ENCODE results near the gene POU2AF1. TPM values are rescaled to one million over a fixed set of nuclear protein-coding genes. Genes with fewer than 3 reads are reported as not detected.

The POU2AF1 gene
- total RNA-seq, 4 donors from 2014 or later = 0.17 to 2.1 TPM; not detected in 2

- no peak for TF ChIP-seq CTCF (IDR thresholded peaks at IDR 0.05; ENCODE audit: low read depth)
Observed at GRCh38 chr11:111400595-111400994, 21.5 kb upstream of the POU2AF1 start.

- no peak for TF ChIP-seq CTCF (IDR thresholded peaks at IDR 0.05; ENCODE audit: low read depth)
Observed at GRCh38 chr11:111399187-111400031, 20.3 kb upstream of the POU2AF1 start.

GRCh38 chr11:111397034-111397433 is 18.0 kb upstream of the POU2AF1 start:
- TF ChIP-seq CTCF (IDR thresholded peaks at IDR 0.05; ENCODE audit: low read depth) = no peak

GRCh38 chr11:111395749-111396148 is 16.7 kb upstream of the POU2AF1 start:
- no peak for TF ChIP-seq CTCF (IDR thresholded peaks at IDR 0.05; ENCODE audit: low read depth)

GRCh38 chr11:111395081-111395480 is 16.0 kb upstream of the POU2AF1 start:
- no peak for TF ChIP-seq CTCF (IDR thresholded peaks at IDR 0.05; ENCODE audit: low read depth)

- TF ChIP-seq CTCF (IDR thresholded peaks at IDR 0.05; ENCODE audit: low read depth) = no peak
Observed at GRCh38 chr11:111393585-111393984, 14.5 kb upstream of the POU2AF1 start.

- TF ChIP-seq CTCF (IDR thresholded peaks at IDR 0.05; ENCODE audit: low read depth) = no peak
Observed at GRCh38 chr11:111393096-111393495, 14.0 kb upstream of the POU2AF1 start.

Data from subcutaneous adipose tissue (tissue), 4 donors.